Hematopoietic multipotent progenitor cell (in vitro differentiated cells): Measurements from ENCODE around the gene MYO7B. TPM values are rescaled to one million over a fixed set of nuclear protein-coding genes. Genes with fewer than 3 reads are reported as not detected.
"Not testable (repeated sequence)": the region's sequence is repeated elsewhere in the genome, so short reads cannot be mapped to it uniquely, and the experiment has no call there.

Source experiments
- DNase-seq, 3 donors: peaks; one replicate each; pipeline ENCODE4 v3.0.0-alpha.2; 2011 to 2015; ENCODE audit warnings: low read depth in 2 of 3, low spot score in 2 of 3
- total RNA-seq: library from RNA; depleted of rRNA; stranded (reverse); fragments of >200 nt; gene quantifications from one replicate; pipeline ENCODE4 v1.2.3, GENCODE V29; 2012

The MYO7B gene
- total RNA-seq, 1 donor, result 1.9 TPM

- DNase-seq, result no peak
Measured at GRCh38 chr2:127570282-127571250, 35.1 kb downstream of the MYO7B start.

- DNase-seq, result not testable (repeated sequence)
Measured at GRCh38 chr2:127572352-127572751, 36.9 kb downstream of the MYO7B start.

DNA sequence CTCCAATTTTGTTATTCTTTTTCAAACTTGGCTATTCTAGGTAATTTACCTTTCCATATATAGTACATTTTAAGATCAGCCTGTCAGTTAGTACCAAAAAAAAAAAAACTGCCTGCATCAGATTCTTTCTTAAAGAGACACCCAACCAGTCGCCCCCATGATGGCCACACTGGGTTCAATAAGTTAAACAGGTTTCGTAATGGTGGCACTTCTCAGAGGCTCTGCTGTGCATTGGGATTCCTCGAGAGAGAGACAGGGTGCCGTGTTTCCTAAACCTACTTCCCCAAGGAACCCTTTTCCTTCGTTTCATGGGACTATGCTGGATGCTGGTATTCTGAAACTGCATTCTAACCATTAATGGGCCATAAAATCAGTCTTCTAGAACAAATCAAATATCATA lies 37.4 kb downstream of the MYO7B start:
- DNase-seq, result no peak

GRCh38 chr2:127573298-127573697 lies 37.8 kb downstream of the MYO7B start:
- DNase-seq, result no peak

DNA sequence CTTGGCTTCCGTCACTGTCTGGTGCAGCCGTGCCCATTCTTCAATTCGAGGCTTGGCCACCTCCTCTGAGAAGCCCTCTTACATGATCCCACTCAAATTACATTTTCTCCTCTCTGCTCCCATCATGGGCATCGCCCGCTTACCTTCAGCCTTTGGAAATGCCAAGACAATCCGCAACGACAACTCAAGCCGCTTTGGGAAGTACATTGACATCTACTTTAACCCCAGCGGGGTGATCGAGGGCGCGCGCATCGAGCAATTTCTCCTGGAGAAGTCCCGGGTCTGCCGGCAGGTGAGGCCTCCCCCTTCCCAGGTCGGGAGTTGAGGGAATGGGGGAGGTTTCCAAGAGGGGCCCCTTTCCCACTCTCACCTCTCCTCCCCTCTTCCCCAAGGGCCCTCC lies 38.3 kb downstream of the MYO7B start:
- no peak for DNase-seq

DNA sequence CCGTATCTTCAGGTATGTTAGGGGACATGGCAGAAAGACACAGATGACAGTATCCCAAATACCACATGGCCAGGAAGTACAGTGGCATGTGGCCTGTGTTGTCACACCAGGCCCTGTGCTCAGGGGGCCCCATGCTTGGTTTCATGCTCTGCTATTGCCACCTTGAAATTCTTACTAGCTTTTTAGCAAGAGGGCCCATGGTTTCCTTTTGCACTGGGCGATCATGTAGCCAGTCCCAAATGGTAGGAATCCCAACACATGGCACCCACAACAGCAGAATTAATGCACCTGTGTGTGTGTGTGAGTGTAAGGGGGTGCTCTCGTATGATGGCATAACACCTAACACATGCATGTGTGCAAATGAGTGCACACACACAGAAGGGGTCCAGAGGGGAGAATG lies 39.2 kb downstream of the MYO7B start:
- DNase-seq, result no peak

DNA sequence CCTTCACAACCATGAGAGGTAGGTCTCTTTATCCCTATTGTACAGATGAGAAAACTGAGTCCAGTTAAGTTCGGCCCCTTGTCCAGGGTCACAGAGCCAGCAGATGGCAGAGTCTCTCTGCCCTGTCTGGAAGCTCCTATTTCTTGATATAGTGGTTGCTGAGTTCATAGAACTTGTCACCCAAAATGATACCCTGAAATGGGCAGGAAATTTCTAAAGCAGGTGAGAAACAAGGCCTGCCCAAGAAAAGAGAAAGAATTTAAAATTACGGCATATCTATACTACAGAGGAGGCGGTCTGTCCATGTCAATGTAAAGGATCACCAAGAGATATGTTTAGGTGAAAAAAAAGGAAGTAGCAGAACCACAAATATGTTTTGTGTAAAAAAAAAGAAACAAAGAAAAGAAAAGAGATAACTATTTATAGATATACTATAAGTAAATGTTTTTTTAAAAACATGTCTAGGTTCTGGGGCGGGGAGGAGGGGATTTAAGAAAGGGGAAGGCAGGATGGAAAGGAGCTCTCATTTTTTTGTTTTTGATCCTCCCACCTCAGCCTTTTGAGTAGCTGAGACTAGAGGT lies 39.8 kb downstream of the MYO7B start:
- DNase-seq, result peak in 2 of 3 donors; percentile 16 to 63

GRCh38 chr2:127575941-127576432 lies 40.5 kb downstream of the MYO7B start:
- no peak for DNase-seq

GRCh38 chr2:127576433-127577207 lies 41.1 kb downstream of the MYO7B start:
- no peak for DNase-seq

- no peak for DNase-seq
Measured at GRCh38 chr2:127577208-127577475, 41.7 kb downstream of the MYO7B start.

DNA sequence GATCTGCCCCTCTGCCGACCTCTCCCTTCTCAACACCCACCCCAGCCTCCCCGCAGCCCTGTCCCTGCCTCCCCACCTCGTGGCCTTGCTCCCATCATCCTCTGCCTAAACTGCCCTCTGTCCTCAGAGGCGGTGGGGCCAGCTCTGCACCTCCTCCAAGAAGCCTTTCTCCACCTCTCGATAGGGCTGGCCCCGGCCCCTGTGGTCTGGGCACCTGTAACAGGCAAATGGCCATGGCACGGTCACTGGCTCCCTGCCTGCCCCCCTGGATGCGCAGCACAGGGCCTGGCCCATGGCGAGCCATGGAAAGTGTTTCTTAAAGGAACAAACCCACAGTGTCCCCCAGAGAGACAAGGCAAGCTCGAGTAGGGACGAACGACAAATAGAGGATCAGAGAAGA lies 42.0 kb downstream of the MYO7B start:
- no peak for DNase-seq

DNA sequence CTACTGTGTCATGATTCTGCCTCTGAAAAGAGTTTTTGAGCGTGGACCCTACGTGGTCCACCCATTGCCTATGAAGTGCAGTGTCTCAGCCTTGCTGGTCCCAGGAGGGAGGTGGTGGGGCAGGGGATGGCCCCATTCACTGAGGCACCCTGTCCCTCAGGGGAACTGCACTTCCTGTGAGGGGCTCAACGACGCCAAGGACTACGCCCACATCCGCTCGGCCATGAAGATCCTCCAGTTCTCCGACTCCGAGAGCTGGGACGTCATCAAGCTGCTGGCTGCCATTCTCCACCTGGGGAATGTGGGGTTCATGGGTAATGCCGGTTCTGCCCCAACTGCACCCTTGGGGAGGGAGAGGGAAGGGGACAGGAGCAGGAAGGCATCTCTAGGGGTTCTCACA lies 42.5 kb downstream of the MYO7B start:
- no peak for DNase-seq

DNA sequence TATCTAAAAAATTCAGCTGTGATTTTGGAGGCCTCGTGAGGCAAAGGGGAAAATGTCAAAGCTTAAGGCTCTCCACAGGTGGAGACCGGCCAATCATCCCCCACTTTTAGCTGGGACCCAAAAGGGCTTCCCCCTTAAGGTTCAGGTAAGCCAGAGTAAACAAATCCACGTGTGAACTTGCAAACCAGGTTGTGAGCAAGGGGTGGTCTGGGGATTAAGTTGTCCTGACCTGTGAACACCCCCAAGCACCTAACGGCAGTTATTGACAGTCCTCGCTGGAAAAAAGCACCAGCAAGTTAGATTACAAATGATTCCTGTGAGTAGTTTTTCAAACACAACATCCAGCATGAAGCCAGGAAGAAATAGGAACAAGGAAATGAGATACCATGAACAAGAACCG lies 42.9 kb downstream of the MYO7B start:
- no peak for DNase-seq

GRCh38 chr2:127579231-127579630 lies 43.7 kb downstream of the MYO7B start:
- DNase-seq, result no peak

DNA sequence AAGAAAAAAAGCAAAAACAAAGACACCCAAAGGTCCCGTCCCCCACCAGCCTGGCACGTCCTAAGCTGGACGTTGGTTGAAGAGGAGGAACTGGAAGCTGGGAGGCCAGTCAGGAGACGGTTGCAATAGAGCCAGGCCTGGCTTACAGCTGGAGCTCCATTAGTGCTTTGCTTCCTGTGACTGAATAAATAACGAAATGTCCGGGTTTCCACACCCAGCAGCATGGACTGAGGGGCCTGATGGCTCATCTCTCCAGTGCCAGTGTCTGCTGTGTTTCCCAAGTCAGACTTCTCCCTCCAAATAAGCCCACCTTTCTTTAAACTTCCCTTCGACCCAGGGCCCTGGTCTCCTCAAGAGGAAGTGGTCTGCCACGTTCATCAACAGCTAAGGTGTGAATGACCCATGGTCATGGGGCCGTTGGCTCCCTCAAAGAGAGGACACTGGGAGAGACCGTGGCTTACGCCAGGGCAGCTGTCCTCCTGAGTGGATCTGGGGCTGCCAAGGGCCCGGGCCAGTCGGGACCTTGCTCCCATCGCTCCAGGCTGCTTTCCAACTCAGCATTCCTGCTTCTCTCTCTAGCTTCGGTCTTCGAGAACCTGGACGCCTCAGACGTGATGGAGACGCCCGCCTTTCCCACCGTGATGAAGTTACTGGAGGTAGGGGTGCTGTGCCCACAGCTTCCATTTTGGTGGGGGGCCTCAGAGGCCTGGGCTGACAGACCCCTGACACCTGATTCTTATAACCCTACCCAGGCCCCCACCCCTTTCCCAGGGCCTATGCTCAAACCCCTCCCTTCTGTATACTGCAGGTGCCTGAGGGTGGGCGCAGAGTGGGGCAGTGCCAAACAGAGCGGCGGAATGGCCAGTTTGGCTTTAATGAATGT lies 44.9 kb downstream of the MYO7B start:
- DNase-seq, result no peak

DNA sequence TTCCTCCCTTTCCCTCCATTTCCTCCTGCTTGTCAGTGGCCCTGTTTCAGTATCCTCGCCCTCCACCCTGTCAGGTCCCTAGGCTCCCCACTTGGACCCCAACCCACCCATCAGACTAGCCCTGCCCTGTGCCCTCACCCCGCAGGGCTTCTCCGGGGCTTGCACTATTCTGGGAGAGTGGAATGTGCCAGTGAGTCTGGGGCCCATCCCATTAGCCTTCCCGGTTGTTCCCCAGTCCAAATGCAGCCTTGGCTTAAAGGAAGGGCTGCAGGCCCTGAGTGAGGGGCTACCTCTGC lies 45.5 kb downstream of the MYO7B start:
- DNase-seq, result no peak

GRCh38 chr2:127581516-127582490 lies 46.3 kb downstream of the MYO7B start:
- no peak for DNase-seq

- no peak for DNase-seq
Measured at GRCh38 chr2:127582863-127583861, 47.7 kb downstream of the MYO7B start.
